NCI-H345 (cell line): Measurements from ENCODE around the gene PGLYRP2.

Experiments
- DNase-seq: peaks from one replicate; lab custom pipeline; 2025; lab: John Stamatoyannopoulos, UW

The PGLYRP2 gene

GRCh38 chr19:15439821-15440641 lies 39.3 kb downstream of the PGLYRP2 start:
- no peak for DNase-seq

DNA sequence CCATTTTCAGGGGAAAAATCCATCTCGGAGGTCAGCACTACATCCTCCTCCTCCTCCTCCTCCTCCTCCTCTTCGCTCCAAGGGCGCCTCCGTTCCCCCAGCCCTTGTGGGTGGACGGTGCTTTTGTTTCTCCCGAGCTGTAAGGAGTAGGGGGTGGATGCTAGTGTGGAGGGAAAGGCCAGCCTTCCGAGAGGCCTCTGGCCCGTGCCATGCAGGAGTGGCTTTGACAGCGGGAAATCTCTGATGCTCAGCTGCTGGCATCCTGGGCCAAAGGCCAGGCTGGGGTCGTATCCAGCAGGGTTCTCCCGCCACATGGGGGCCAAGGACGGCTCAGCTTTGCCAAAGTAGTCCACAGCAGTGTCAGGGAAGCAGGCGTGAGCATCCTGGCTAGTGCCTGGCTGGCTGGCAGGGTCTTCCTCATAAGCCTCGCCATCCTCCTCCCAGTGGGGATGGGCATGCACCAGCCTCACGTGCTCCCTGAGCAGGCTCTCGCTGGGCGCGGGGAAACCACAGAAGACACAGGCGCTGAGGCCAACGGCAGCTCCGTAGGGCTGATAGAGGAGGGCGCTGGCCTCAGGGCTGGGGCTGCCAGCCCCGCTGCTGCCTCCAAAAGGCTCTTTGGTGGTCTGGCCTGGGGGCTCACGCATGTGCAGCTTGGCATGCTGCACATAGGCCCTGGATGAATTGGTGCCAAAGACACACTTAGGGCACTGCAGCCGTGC lies 40.1 kb downstream of the PGLYRP2 start:
- no peak for DNase-seq

- no peak for DNase-seq
Observed at GRCh38 chr19:15438577-15438976, 40.7 kb downstream of the PGLYRP2 start.

DNA sequence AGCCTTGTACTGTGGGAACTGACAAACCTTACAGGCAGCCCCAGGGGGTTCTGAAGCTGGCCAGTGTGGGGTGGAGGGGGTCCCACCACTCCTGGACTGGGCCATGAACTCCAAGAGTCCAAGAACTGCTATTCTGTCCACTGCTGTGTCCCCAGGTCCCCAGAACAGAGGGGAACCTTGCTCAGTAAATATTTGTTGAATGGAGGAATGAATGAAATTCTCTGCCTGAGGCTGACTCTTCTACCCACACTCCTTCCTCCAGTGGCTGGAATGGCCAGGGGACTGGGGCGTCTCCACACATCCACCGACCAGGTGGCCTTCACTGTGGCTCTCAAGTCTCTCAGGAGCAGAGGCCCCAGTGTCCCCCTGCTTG lies 41.2 kb downstream of the PGLYRP2 start:
- DNase-seq = no peak

GRCh38 chr19:15437355-15438123 lies 41.8 kb downstream of the PGLYRP2 start:
- DNase-seq = no peak

- no peak for DNase-seq
Observed at GRCh38 chr19:15436826-15437110, 42.5 kb downstream of the PGLYRP2 start.

- DNase-seq = no peak
Observed at GRCh38 chr19:15436012-15436825, 43.1 kb downstream of the PGLYRP2 start.

DNA sequence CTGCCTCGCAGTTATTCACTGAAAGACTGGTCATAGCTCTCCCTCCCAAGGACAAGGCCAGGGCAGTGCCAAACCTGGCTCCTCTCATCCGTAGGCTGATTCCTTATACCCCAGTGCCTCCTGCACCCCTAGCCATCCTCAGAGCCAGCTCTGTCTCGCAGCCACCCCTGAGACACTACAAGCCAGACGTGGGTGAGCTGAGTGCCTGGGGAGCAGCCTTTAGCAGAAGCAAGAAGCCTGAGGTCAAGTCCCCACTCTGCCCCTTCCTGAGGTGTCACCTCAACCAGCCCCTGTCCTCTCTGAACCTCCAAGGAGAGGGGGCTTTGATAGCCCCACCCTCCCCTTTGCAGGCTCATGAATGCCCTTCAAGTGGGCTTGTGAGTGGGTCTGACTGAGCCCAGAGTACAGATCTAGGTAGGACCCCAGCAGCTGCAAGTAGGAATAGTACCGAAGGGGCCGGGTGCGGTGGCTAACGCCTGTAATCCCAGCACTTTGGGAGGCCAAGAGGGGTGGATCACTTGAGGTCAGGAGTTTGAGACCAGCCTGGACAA lies 45.7 kb downstream of the PGLYRP2 start:
- no peak for DNase-seq

DNA sequence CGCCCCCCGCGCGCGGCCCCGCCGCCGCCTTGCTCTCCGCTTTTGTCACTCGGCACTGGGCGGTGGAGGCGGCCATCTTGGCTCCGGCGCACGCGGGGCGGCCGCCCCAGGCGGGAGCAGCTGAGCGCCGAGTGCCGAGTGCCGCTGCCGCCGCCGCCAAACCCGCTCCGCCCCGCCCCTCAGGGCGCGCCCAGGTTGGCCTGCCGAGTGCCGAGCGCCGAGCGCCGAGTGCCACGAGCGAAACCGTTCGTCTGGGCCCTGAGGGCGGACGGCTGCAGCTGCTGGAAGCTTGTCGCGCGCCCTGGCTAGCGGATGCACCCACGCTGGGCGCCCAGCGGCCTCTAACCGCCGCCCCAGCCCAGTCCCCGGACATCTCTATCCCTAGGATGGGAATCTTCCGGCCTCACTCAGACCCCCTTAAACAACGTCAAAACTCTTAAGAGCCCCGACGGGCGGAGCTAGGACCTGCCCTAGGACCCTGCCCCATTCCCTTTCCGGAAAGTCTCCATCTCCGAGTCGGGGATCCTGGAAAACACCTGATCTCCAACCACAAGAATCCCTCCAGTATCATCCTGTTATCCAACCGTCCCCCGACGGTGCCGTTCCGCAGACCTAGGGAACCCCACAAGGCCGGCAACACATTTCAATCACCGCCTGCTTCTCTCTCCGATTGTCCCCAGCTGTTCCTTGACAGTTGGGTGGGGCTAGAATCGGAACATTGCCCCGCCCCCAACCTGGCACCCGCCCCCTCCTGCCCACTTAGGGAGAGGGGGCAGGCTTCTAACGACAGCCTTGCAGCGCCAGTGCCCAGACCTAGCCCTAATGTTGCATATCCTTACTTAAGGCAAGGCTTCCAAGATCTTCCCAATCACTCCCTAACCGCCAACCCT lies 46.4 kb downstream of the PGLYRP2 start:
- DNase-seq = peak; percentile 91

DNA sequence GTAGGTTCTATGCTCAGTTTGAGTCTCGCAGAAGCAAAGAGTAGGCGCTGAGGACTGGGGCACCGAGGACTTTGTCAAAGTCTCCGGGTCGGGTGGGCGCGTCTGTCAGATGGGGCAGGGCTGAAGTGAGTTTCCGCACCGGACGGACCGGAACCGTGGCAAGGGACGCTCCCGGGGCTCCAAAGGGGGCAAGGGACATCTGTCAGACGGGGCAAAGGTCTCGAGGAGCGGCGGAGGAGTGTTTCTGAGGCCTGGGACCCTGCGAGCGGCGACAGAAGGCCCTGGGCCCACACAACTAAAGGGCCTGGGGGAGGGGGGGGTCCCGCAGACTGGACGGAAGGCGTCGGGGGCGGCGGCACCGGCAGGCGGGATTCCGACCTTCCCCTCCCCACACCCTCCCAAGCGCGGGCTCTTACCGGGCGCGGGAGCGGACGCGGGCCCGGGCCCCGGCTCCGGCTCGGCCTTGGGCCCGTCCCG lies 47.2 kb downstream of the PGLYRP2 start:
- no peak for DNase-seq

DNA sequence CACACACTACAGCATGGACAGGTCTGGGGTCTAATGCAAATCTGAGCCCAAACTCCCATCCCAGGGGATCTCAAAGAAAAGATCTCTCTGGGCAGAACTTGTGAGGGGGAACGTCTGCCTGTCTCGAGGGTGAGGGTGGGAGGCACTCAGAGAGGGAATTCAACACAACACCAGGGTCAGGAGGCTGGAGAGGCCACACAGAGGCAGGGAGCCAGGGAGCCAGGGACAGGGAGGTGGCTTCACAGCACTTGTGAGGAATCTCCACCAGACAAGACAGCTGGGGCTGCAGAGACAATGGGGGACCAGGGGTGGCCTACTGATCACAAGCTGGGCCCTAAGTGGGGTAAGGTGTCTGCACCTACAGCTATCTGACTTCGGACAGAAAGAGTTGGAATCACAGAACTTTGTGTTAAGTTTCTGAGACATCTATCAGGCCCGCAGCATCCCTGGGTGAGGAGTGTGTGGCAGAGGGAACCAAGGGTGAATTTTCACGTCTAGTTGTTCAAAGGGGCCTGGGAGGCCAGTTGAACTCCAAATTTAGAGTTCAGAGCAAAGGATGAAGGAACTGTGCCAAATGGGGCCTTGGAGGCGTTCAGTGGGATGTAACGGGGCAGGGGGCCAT lies 47.8 kb downstream of the PGLYRP2 start:
- DNase-seq = no peak

DNA sequence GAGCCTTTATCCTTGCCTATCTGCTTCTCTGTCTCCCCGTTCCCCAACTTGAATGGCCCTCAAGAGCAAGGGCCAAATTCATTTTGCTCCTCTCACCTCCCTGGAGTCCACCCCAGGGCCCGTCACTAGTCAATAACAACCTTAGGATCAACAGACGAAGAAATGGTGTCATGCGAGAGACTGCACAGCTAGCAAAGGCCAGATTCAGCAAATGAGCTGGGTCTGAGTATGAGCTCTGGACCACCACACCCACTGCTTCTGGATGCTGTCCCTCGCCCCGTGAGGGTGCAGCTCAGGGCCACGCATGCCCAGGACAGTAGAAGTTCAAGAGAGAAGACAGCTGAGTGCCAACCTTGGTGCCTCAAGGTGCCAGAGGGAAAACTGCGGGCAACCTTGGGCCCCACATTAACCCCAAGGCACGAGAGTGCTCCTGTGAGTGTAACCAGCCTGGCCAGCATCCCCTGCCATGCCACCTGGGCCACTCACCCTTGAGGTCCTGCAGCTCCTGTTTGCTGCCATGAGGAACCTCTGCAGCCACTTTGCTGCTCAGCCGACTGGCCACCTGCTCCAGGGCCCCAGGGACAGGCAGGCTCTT lies 48.7 kb downstream of the PGLYRP2 start:
- no peak for DNase-seq

DNA sequence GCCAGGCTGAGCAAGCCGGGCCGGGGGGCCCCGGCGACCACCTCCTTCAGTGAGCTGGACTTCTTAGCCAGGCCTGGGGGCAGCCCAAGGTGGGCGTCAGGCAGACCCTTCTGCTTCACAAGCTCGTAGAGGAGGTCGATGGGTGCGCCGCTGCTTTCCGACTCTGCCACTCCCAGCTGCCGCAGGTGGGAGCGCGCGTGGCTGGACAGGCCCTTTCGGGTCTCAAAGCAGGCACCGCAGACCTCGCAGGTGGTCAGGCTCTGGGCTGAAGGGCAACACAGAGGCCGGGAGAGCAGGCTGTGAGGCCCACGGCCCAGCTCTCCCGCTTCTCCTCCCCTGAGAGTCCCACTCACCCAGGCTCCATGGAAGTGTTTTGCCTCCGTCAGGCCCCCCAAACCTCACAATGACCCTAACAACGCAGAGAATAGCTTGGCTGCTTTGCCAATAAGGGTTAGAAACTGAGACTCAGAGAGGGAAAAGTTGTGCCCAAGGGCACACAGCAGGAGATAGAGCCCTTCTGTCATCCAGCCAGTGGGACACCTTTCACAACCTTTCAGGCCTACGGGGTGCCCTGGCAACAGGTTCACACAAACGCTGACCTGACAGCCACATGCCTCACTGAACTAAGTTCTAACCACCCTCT lies 49.4 kb downstream of the PGLYRP2 start:
- no peak for DNase-seq

GRCh38 chr19:15428956-15429824 lies 50.1 kb downstream of the PGLYRP2 start:
- DNase-seq = no peak

DNA sequence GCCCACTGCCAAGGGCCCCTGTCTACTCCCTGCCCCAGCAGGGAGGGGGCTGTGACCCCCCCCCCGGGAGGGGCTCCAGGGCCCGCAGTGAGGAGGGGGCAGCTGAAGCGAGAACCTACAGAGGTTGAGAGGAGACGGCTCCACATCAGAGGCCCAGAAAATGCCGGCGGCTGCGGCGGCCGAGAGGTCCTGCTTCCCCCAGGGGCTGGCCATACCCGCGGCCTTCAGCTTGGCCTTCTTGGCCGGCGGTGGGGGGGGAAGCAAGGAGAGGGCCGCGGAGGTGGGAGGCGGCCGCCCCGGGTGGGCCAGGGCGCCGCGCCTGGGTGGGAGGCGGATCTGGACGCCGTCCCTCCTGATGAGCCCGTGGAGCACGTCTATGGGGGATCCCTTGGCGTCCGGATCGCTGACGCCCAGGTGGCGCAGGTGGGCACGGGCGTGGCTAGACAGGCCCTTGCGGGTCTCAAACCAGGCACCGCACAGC lies 51.3 kb downstream of the PGLYRP2 start:
- DNase-seq = no peak

- no peak for DNase-seq
Observed at GRCh38 chr19:15427350-15427700, 52.0 kb downstream of the PGLYRP2 start.

- no peak for DNase-seq
Observed at GRCh38 chr19:15426485-15427349, 52.6 kb downstream of the PGLYRP2 start.
